ENCODE results near the gene ZFHX3. TPM values are rescaled to one million over a fixed set of nuclear protein-coding genes. Genes with fewer than 3 reads are reported as not detected.
A peak's percentile ranks its signal among the peaks of the same experiment; 100 is the strongest.

The ZFHX3 gene
- total RNA-seq, 1 donor from 2014 or later, result 40.1 TPM

GRCh38 chr16:73049091-73049490 is 1.2 kb upstream of the ZFHX3 start:
- Mint-ChIP-seq H3K27me3 (ENCODE audit: low read depth) (no peaks in the 10 kb centered on the region), H3K4me3 (peak overlapping the region; percentile 78), H3K9me3 (no peaks in the 10 kb centered on the region), H3K36me3 (ENCODE audit: low read depth) (no peaks in the 10 kb centered on the region), H3K27ac (ENCODE audit: unreplicated experiment) (peak overlapping the region; percentile 95), H3K4me1 (peaks cover 32% of the 10 kb centered on the region)
- no peak for DNase-seq (ENCODE audit: low read depth, low spot score)
- no peak for TF ChIP-seq CTCF (conservative IDR thresholded peaks at IDR 0.05)

- Mint-ChIP-seq H3K4me1 (peaks cover 38% of the 10 kb centered on the region), H3K27ac (ENCODE audit: unreplicated experiment) (peak overlapping the region; percentile 95)
Observed at GRCh38 chr16:73048292-73049080, 558 bp upstream of the ZFHX3 start.

DNA sequence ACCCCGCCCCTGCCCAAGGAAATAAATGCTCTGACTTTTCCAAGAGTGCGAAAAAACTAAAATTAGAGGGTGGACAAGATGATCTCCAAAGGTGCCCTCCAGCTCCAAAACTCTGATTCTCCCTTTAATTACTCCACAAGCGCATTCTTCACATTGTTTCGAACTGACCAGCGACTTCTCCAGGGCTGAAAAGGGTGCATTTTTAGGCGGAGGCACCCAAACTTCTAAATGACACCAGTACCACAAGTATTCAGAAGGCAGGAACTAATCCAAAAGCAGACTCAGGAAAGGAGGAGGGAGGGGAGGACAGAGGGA is 750 bp downstream of the ZFHX3 start:
- H3K4me3 Mint-ChIP-seq, result peak overlapping the region; percentile 90
- TF ChIP-seq CTCF (conservative IDR thresholded peaks at IDR 0.05), result no peak
- no peak for DNase-seq (ENCODE audit: low read depth, low spot score)
- H3K27me3 Mint-ChIP-seq (ENCODE audit: low read depth), result no peaks in the 10 kb centered on the region
- H3K27ac Mint-ChIP-seq (ENCODE audit: unreplicated experiment), result peak overlapping the region; percentile 82
- no peaks in the 10 kb centered on the region for H3K36me3 Mint-ChIP-seq (ENCODE audit: low read depth)
- H3K9me3 Mint-ChIP-seq, result no peaks in the 10 kb centered on the region
- H3K4me1 Mint-ChIP-seq, result peaks cover 51% of the 10 kb centered on the region

More at GRCh38 chr16:73048292-73049080, 558 bp upstream of the ZFHX3 start:
- no peaks in the 10 kb centered on the region for H3K27me3 Mint-ChIP-seq (ENCODE audit: low read depth)
- TF ChIP-seq CTCF (conservative IDR thresholded peaks at IDR 0.05), result no peak
- H3K9me3 Mint-ChIP-seq, result no peaks in the 10 kb centered on the region
- peak; percentile 79 for DNase-seq (ENCODE audit: low read depth, low spot score)
- no peaks in the 10 kb centered on the region for H3K36me3 Mint-ChIP-seq (ENCODE audit: low read depth)
- H3K4me3 Mint-ChIP-seq, result peak overlapping the region; percentile 78

- peak overlapping the region; percentile 82 for H3K27ac Mint-ChIP-seq (ENCODE audit: unreplicated experiment)
- DNase-seq (ENCODE audit: low read depth, low spot score), result no peak
Observed at GRCh38 chr16:73046849-73047214, 1.1 kb downstream of the ZFHX3 start.

DNA sequence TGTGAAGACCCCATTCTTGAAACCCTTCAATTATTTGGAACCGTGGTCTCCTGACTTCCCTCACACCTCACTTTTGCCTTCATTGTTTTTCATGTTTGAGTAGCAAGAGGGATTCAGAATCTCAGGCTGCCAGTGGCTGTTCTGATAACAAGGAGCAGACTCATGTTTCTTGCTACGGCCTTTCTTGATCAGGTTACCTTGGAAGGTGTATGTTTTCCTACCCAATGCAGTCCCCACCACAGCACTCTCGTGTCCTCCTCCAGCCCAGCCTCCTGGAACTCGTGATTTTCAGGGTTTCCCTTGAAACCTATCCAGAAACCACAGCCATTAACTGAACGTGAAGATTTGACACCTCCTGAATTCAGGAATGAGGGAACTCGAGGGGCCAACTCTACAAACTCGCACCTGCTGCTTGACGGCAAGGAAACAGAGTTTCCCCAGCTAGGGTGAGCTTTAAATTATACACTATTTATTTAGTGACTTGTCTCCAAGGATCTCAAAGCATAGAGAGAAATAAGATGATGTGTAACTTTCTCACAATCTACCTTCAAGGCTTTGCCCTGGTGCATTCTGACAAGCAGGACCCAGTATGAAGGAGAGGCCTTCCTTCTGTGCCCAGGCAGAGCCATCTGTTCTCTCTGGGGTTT is 1.6 kb downstream of the ZFHX3 start:
- Mint-ChIP-seq H3K27me3 (ENCODE audit: low read depth) (no peaks in the 10 kb centered on the region), H3K9me3 (no peaks in the 10 kb centered on the region), H3K4me1 (peaks cover 59% of the 10 kb centered on the region), H3K4me3 (peak overlapping the region; percentile 90), H3K36me3 (ENCODE audit: low read depth) (no peaks in the 10 kb centered on the region), H3K27ac (ENCODE audit: unreplicated experiment) (peak overlapping the region; percentile 25)
- no peak for TF ChIP-seq CTCF (conservative IDR thresholded peaks at IDR 0.05)
- DNase-seq (ENCODE audit: low read depth, low spot score), result no peak

More at GRCh38 chr16:73046849-73047214, 1.1 kb downstream of the ZFHX3 start:
- Mint-ChIP-seq H3K36me3 (ENCODE audit: low read depth) (no peaks in the 10 kb centered on the region), H3K27me3 (ENCODE audit: low read depth) (no peaks in the 10 kb centered on the region), H3K9me3 (no peaks in the 10 kb centered on the region), H3K4me1 (peaks cover 54% of the 10 kb centered on the region), H3K4me3 (peak overlapping the region; percentile 90)
- no peak for TF ChIP-seq CTCF (conservative IDR thresholded peaks at IDR 0.05)
